T-cell (primary cell): ENCODE data around the gene EFNA2. TPM values are rescaled to one million over a fixed set of nuclear protein-coding genes. Genes with fewer than 3 reads are reported as not detected.

Source experiments
- ATAC-seq, 4 experiments: fragments of 200-7000 bp in 3 of 4; fragments of 150-1000 bp in 1 of 4; cut with Tn5 transposase; replicated peaks in 1 of 4; 1 replicate in 3 of 4; 2 replicates in 1 of 4; pipeline ENCODE4 v1.10.0; 2021; ENCODE audit warnings: moderate library complexity in 3 of 4, mild to moderate bottlenecking in 2 of 4, moderate number of reproducible peaks in 1 of 4
- CTCF ChIA-PET, 2 donors: fragments of 300-600 bp; sonication (Branson Sonifier 250); formaldehyde crosslinking; loops; one replicate each; lab custom pipeline; 2022; ENCODE audit warnings: antibody characterized with exemption in 2 of 2; lab: Charles Lee
- POLR2A ChIA-PET, 2 donors: fragments of 300-600 bp; sonication (Branson Sonifier 250); formaldehyde crosslinking; loops; one replicate each; lab custom pipeline; 2022; ENCODE audit warnings: antibody characterized with exemption in 2 of 2; lab: Charles Lee
- DNase-seq, 35 experiments: peaks; one replicate each; pipeline versions ENCODE4 v3.0.0 to v3.0.0-alpha.2; 2013 to 2023
- H3K27ac ChIP-seq: one replicate; pipeline ENCODE4 v1.5.1; 2013; ENCODE audit warnings: low read length
- H3K27me3 ChIP-seq, 2 experiments: replicated peaks in 1 of 2; 1 replicate in 1 of 2; 2 replicates in 1 of 2; pipeline versions ENCODE4 v1.6.1 to v1.7.0; 2013; ENCODE audit warnings: low read length in 1 of 2, mixed read lengths in 1 of 2; ENCODE audit not compliant: control insufficient read depth in 2 of 2, insufficient read depth in 2 of 2; ENCODE audit errors: extremely low read depth in 1 of 2
- H3K36me3 ChIP-seq, 2 donors: 1 replicate in 1 of 2; 2 replicates in 1 of 2; pipeline versions ENCODE4 v1.6.1 to v1.7.0; 2013; ENCODE audit warnings: low read length in 1 of 2; ENCODE audit not compliant: control insufficient read depth in 2 of 2, insufficient read depth in 1 of 2; ENCODE audit errors: extremely low read depth in 1 of 2
- H3K4me1 ChIP-seq, 2 experiments: 1 replicate in 1 of 2; 2 replicates in 1 of 2; pipeline versions ENCODE4 v1.6.1 to v1.7.0; 2013; ENCODE audit warnings: low read length in 2 of 2, mixed read lengths in 1 of 2; ENCODE audit not compliant: insufficient read depth in 2 of 2, control insufficient read depth in 1 of 2; ENCODE audit errors: extremely low read depth in 1 of 2
- H3K4me3 ChIP-seq, 2 donors: 1 replicate in 1 of 2; 2 replicates in 1 of 2; pipeline versions ENCODE4 v1.5.1 to v1.7.0; 2013; ENCODE audit warnings: mild to moderate bottlenecking in 2 of 2, low read length in 1 of 2, moderate library complexity in 1 of 2; ENCODE audit not compliant: control insufficient read depth in 1 of 2; ENCODE audit errors: extremely low read depth in 1 of 2
- H3K9me3 ChIP-seq: 2 replicates; pipeline ENCODE4 v1.7.0; 2013
- H3K27ac Mint-ChIP-seq, 2 donors: one replicate each; pipeline ENCODE4 v1.8.0; 2020 to 2021; ENCODE audit warnings: mild to moderate bottlenecking in 2 of 2, mixed read lengths in 2 of 2
- H3K27me3 Mint-ChIP-seq, 2 donors: one replicate each; pipeline ENCODE4 v1.8.0; 2021 to 2022; ENCODE audit warnings: mixed read lengths in 2 of 2
- H3K36me3 Mint-ChIP-seq: one replicate; pipeline ENCODE4 v1.8.0; 2021; ENCODE audit warnings: mixed read lengths
- H3K4me1 Mint-ChIP-seq, 3 donors: one replicate each; pipeline ENCODE4 v1.8.0; 2020 to 2022; ENCODE audit warnings: mixed read lengths in 3 of 3, mild to moderate bottlenecking in 1 of 3
- H3K4me3 Mint-ChIP-seq, 3 donors: one replicate each; pipeline ENCODE4 v1.8.0; 2020 to 2022; ENCODE audit warnings: mild to moderate bottlenecking in 3 of 3, mixed read lengths in 3 of 3, moderate library complexity in 3 of 3
- H3K9me3 Mint-ChIP-seq, 3 donors: one replicate each; pipeline ENCODE4 v1.8.0; 2020 to 2022; ENCODE audit warnings: mixed read lengths in 3 of 3
- WGBS: methylation state at CpG from one replicate; pipeline ENCODE4 v1.1.5; 2013; ENCODE audit warnings: missing lambda C conversion rate; ENCODE audit not compliant: insufficient coverage; 5-methylcytosine and 5-hydroxymethylcytosine counted together
- total RNA-seq, 35 experiments: library from RNA in 6 of 35; stranded (reverse) in 6 of 35; fragments of 120-200 nt in 1 of 35; gene quantifications; one replicate each; pipeline versions ENCODE4 v1.2.1 to v1.2.4 and lab custom pipeline; 2013 to 2026

EFNA2 gene
- total RNA-seq, 5 donors from 2014 or later (not counting 1 experiment from before 2014, with no cell fraction given) = 0.38 TPM; not detected in 4

- Mint-ChIP-seq H3K27me3 (no peaks in the 10 kb centered on the region), H3K9me3 (no peaks in the 10 kb centered on the region), H3K27ac (peak overlapping the region; percentile 61 to 78), H3K4me1 (peaks cover 44 to 54% (median 45%) of the 10 kb centered on the region in 3 donors), H3K4me3 (peak overlapping the region in 2 of 3 donors; percentile 24 to 37), H3K36me3 (peaks cover 16% of the 10 kb centered on the region)
- Histone ChIP-seq H3K9me3 (no peaks in the 10 kb centered on the region), H3K4me1 (peaks cover 28 to 90% of the 10 kb centered on the region in 2 experiments), H3K27me3 (no peaks in the 10 kb centered on the region), H3K4me3 (no peak overlapping the region), H3K27ac (no peak overlapping the region), H3K36me3 (peaks cover 13 to 56% of the 10 kb centered on the region in 2 donors)
- CTCF ChIA-PET = interaction anchor here in 1 of 2 donors (0.9 kb wide), 1 partner anchor 11 kb away, joined by 3 read pairs; no protein-coding TSS in a partner anchor
- WGBS = 93% methylated on average over 43 of the region's 52 CpGs
- ATAC-seq = no peak
- no peak for DNase-seq
- POLR2A ChIA-PET = interaction anchor here (1.2 to 1.4 kb wide), 2 partner anchors 13 to 14 kb away, joined by 4 read pairs; partner anchors contain the start of gene CIRBP (in 1 of the 2)
Measured at GRCh38 chr19:1255186-1256161, 30.2 kb upstream of the EFNA2 start.

- H3K4me1 Mint-ChIP-seq = peaks cover 49 to 57% (median 51%) of the 10 kb centered on the region in 3 donors
- Histone ChIP-seq H3K9me3 (no peaks in the 10 kb centered on the region), H3K4me3 (no peak overlapping the region), H3K27ac (peak overlapping the region; percentile 99), H3K36me3 (peaks cover 13 to 51% of the 10 kb centered on the region in 2 donors), H3K4me1 (peaks cover 33 to 95% of the 10 kb centered on the region in 2 experiments), H3K27me3 (no peaks in the 10 kb centered on the region)
- ChIA-PET CTCF (no interaction called here), POLR2A (no interaction called here)
- 91% methylated on average over 34 of the region's 46 CpGs for whole genome bisulfite sequencing
- H3K27me3 Mint-ChIP-seq = no peaks in the 10 kb centered on the region
- DNase-seq (no peak), ATAC-seq (no peak)
- peak overlapping the region; percentile 98 for H3K27ac Mint-ChIP-seq
- H3K4me3 Mint-ChIP-seq = peak overlapping the region in 1 of 3 donors; percentile 87
- peaks cover 12% of the 10 kb centered on the region for H3K36me3 Mint-ChIP-seq
- H3K9me3 Mint-ChIP-seq = no peaks in the 10 kb centered on the region
Measured at GRCh38 chr19:1256646-1257474, 28.8 kb upstream of the EFNA2 start.

DNA sequence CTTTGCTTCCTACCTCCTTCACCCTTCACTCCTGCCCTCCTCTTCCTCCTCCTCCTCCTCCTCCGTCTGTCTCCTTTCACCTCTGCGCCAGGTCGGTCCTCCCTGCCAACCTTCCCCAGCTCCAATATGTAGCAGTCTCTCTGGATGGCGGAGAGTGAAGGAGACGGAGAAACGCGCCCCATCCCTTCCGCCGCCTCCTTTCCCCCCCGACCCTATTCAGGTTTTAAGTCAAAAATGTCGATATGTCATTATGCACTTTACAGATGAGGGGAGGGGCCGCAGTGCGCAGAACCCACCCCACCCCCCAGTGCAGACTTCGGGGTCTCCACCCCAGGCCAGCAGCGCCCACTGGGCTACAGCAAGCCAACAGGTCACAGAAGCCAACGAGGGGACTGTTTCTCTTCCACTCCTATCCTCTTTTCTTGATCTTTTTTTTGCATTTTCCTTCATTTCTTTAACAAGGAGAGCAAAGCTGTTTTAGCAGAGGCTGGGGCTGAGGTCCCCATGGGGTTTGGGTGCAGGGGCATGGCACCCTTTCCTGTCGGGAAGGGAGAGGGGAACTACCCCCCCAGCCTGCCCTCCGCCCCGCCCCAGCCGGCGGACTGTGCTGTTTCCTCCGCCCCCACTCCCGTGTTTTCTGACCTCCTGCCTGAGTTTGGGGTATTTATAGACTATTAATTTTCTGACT lies 28.1 kb upstream of the EFNA2 start:
- Mint-ChIP-seq H3K27me3 (no peaks in the 10 kb centered on the region), H3K4me3 (peak overlapping the region; percentile 13 to 87 (median 17)), H3K27ac (peak overlapping the region; percentile 98), H3K9me3 (no peaks in the 10 kb centered on the region), H3K36me3 (peaks cover 12% of the 10 kb centered on the region), H3K4me1 (peaks cover 52 to 62% (median 54%) of the 10 kb centered on the region in 3 donors)
- H3K4me1 ChIP-seq = peaks cover 39 to 95% of the 10 kb centered on the region in 2 experiments
- peak overlapping the region; percentile 99 for H3K27ac ChIP-seq
- POLR2A ChIA-PET = no interaction called here
- ATAC-seq (no peak), DNase-seq (no peak)
- no peaks in the 10 kb centered on the region for H3K9me3 ChIP-seq
- WGBS = 76% methylated on average over 6 of the region's 23 CpGs
- H3K27me3 ChIP-seq = no peaks in the 10 kb centered on the region
- H3K36me3 ChIP-seq = peaks cover 13 to 50% of the 10 kb centered on the region in 2 donors
- CTCF ChIA-PET = interaction anchor here in 1 of 2 donors (1.5 kb wide), 1 partner anchor 11 kb away, joined by 5 read pairs; the partner anchor contains the start of gene CIRBP
- H3K4me3 ChIP-seq = no peak overlapping the region

- Histone ChIP-seq H3K27ac (peak overlapping the region; percentile 99), H3K4me1 (peaks cover 44 to 96% of the 10 kb centered on the region in 2 experiments), H3K36me3 (peaks cover 13 to 50% of the 10 kb centered on the region in 2 donors), H3K27me3 (no peaks in the 10 kb centered on the region), H3K4me3 (peak overlapping the region in 1 of 2 donors; percentile 54), H3K9me3 (no peaks in the 10 kb centered on the region)
- H3K27me3 Mint-ChIP-seq = no peaks in the 10 kb centered on the region
- H3K27ac Mint-ChIP-seq = peak overlapping the region; percentile 98
- POLR2A ChIA-PET = interaction anchor here (0.6 to 2.7 kb wide), 4 partner anchors 11 to 274 kb away, joined by 6 to 24 read pairs (median 7); partner anchors contain the start of gene CIRBP (in 1 of the 2)
- no peak for DNase-seq
- no peaks in the 10 kb centered on the region for H3K9me3 Mint-ChIP-seq
- H3K36me3 Mint-ChIP-seq = peaks cover 12% of the 10 kb centered on the region
- H3K4me3 Mint-ChIP-seq = peak overlapping the region; percentile 6 to 87 (median 84)
- no peak for ATAC-seq
- peaks cover 55 to 67% (median 57%) of the 10 kb centered on the region in 3 donors for H3K4me1 Mint-ChIP-seq
- CTCF ChIA-PET = interaction anchor here in 1 of 2 donors (1.0 to 2.0 kb wide), 3 partner anchors 9 to 14 kb away, joined by 3 to 5 read pairs (median 5); partner anchors contain the start of gene CIRBP
- WGBS = 65% methylated on average over 5 of the region's 8 CpGs
Measured at GRCh38 chr19:1258163-1258492, 27.5 kb upstream of the EFNA2 start.

DNA sequence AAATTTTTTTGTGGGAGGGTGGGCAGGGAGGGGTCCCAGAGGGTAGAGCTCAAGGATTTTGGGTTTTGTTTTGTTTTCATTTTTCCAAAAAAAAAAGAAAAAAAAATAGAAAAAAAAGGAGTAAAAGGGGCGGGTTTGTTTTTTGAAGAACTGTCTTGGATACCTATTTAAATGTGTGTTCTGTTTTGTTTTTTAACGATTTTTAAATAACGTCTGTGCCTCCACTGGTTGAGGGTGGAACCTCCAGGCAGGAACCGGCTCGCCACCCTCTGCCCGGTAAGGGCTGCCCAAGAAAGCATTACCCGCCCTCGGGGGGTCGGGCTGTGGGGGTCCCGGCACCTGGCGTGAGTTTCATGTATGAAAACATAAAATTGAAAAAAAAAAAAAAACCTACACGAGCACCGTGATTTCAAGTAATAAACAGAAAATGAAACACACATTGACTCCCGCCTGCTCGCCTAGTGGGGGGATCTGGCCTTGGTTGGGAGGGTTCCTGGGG lies 26.9 kb upstream of the EFNA2 start:
- H3K27ac Mint-ChIP-seq = peak overlapping the region; percentile 98
- CTCF ChIA-PET = interaction anchor here in 1 of 2 donors (1.0 to 2.0 kb wide), 3 partner anchors 8 to 15 kb away, joined by 3 to 5 read pairs (median 5); partner anchors contain the start of gene CIRBP
- DNase-seq (peak in 3 of 35 experiments; percentile 27 to 50 (median 31)), ATAC-seq (peak in 2 of 4 experiments; percentile 1 to 8)
- H3K9me3 Mint-ChIP-seq = no peaks in the 10 kb centered on the region
- Histone ChIP-seq H3K36me3 (peaks cover 13 to 45% of the 10 kb centered on the region in 2 donors), H3K27me3 (no peaks in the 10 kb centered on the region), H3K4me3 (peak overlapping the region; percentile 54 to 63), H3K27ac (peak overlapping the region; percentile 99), H3K9me3 (no peaks in the 10 kb centered on the region), H3K4me1 (peaks cover 40 to 92% of the 10 kb centered on the region in 2 experiments)
- H3K27me3 Mint-ChIP-seq = no peaks in the 10 kb centered on the region
- 0% methylated on average over 2 of the region's 15 CpGs for WGBS
- POLR2A ChIA-PET = interaction anchor here (0.6 to 2.7 kb wide), 4 partner anchors 10 to 275 kb away, joined by 6 to 24 read pairs (median 7); partner anchors contain the start of gene CIRBP (in 1 of the 2)
- H3K4me1 Mint-ChIP-seq = peaks cover 53 to 65% (median 56%) of the 10 kb centered on the region in 3 donors
- H3K4me3 Mint-ChIP-seq = peak overlapping the region; percentile 83 to 87 (median 84)
- peaks cover 12% of the 10 kb centered on the region for H3K36me3 Mint-ChIP-seq
